ENCODE results near the gene LIMS2. TPM values are rescaled to one million over a fixed set of nuclear protein-coding genes. Genes with fewer than 3 reads are reported as not detected.

Gene LIMS2
- total and polyA plus RNA-seq, 2 experiments from 2014 or later: 1.6 to 3.5 TPM

DNA sequence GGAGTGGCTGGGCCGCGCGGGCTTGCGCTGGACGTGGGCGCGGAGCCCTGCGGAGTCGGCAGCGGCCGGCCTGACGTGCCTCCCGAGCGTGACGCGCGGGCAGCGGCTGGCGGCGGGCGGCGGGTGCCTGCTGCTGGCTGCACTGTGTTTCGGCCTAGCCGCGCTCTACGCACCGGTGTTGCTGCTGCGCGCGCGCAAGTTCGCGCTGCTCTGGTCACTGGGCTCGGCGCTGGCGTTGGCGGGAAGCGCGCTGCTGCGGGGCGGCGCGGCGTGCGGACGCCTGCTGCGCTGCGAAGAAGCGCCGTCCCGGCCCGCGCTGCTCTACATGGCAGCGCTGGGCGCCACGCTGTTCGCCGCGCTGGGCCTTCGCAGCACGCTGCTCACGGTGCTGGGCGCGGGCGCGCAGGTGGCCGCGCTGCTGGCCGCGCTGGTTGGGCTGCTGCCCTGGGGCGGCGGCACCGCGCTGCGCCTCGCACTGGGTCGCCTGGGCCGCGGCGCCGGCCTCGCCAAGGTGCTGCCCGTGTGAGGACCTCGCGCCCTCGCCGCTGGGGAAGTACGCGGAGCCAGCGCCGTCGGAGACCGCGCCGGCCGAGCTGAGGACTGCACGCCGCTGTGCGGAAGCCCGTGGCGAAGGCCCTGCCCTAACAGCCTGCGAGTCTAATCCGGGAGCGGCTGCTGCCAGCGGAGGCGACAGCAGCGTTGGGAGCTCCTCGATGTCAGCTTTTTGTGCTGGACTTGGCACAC, 26.5 kb upstream of the LIMS2 start:
- H2AFZ ChIP-seq: no peak overlapping the region

DNA sequence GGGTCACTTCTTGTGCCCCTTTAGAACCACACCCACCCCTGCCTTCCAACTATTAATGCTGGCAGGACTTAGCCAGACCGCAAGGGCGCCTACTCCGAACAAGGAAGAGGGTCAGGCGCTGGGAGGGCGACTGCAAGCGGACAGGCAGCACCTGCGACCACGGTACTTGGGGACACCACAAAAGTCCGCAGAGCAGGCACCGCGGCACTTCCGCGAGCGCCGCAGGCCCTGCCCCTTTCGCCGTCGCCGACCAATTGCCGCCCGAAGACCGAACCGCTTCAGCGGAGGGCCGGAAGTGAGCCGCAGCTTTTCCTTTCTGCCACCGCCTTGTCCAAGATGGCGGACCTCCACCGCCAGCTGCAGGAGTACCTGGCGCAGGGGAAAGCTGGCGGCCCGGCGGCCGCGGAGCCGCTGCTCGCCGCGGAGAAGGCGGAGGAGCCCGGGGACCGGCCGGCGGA, 25.9 kb upstream of the LIMS2 start, which contains the start of gene SFT2D3:
TSS of gene SFT2D3 (plus strand) at position 305 of the 458 bp plus-strand sequence. CDS start at position 337, 32 bp downstream.
- Histone ChIP-seq H3K79me2 (replicated peaks; ENCODE audit: insufficient read depth) (peaks cover 33% of the 10 kb centered on the region), H3K9me2 (ENCODE audit: insufficient read depth) (no peaks in the 10 kb centered on the region), H3K4me2 (peak within 1 kb of the TSS; percentile 79), H3K27me3 (ENCODE audit: insufficient read depth) (no peaks in the 10 kb centered on the region), H2AFZ (peak within 1 kb of the TSS; percentile 73; the same call in 1 of the 2 replicates), H3K27ac (ENCODE audit: low read depth) (peak within 1 kb of the TSS; percentile 93), H4K20me1 (replicated peaks; ENCODE audit: insufficient read depth) (peaks cover 14% of the 10 kb centered on the region), H3K36me3 (ENCODE audit: insufficient read depth) (peaks cover 6% of the 10 kb centered on the region; the same call in 1 of the 2 replicates), H3F3A (replicated peaks; ENCODE audit: low read depth) (0 out of 2 replicates have a peak, but pooled peaks cover 21% of the 10 kb centered on the region), H3K4me3 (peak within 1 kb of the TSS; percentile 62), H3K4me1 (ENCODE audit: insufficient read depth) (peaks cover 22% of the 10 kb centered on the region)
- ATAC-seq: peak; percentile 84
- H3K4me3 Mint-ChIP-seq: peak within 1 kb of the TSS; percentile 92
- peaks cover 16% of the 10 kb centered on the region for H3K36me3 Mint-ChIP-seq (ENCODE audit: low read depth)
- H3K9me3 Mint-ChIP-seq: peaks cover 2% of the 10 kb centered on the region; the same call in 1 of the 3 replicates
- peaks cover 21% of the 10 kb centered on the region for H3K4me1 Mint-ChIP-seq
- peak; percentile 95 for DNase-seq (ENCODE audit: low spot score)
- TF ChIP-seq CREB1 (CRISPR knock-in tag; IDR thresholded peaks at IDR 0.05; ENCODE audit: low read depth): peak; percentile 43; the same call in 1 of the 2 replicates
- peak; percentile 92 for TF ChIP-seq POLR2AphosphoS5 (IDR thresholded peaks at IDR 0.05; ENCODE audit: low read depth)
- TF ChIP-seq, protein P1, sequence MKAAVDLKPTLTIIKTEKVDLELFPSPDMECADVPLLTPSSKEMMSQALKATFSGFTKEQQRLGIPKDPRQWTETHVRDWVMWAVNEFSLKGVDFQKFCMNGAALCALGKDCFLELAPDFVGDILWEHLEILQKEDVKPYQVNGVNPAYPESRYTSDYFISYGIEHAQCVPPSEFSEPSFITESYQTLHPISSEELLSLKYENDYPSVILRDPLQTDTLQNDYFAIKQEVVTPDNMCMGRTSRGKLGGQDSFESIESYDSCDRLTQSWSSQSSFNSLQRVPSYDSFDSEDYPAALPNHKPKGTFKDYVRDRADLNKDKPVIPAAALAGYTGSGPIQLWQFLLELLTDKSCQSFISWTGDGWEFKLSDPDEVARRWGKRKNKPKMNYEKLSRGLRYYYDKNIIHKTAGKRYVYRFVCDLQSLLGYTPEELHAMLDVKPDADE (IDR thresholded peaks at IDR 0.05): no peak; the same call in 1 of the 2 replicates
- H3K27me3 Mint-ChIP-seq (ENCODE audit: insufficient read depth, low read depth, poor library complexity): peaks cover 15% of the 10 kb centered on the region
- H3K27ac Mint-ChIP-seq: peak within 1 kb of the TSS; percentile 98

More for the DNA sequence above, 26.5 kb upstream of the LIMS2 start:
- DNase-seq (ENCODE audit: low spot score): peak; percentile 89
- TF ChIP-seq POLR2AphosphoS5 (IDR thresholded peaks at IDR 0.05; ENCODE audit: low read depth): 0 out of 2 replicates have a peak, but pooled peaks have one; percentile 46
- TF ChIP-seq EZH2phosphoT487 (IDR thresholded peaks at IDR 0.05; ENCODE audit: unreplicated experiment): no peak
- H3F3A ChIP-seq (replicated peaks; ENCODE audit: low read depth): 0 out of 2 replicates have a peak, but pooled peaks cover 21% of the 10 kb centered on the region
- peaks cover 22% of the 10 kb centered on the region for H3K4me1 ChIP-seq (ENCODE audit: insufficient read depth)
- peak; percentile 60 for ATAC-seq
- peaks cover 21% of the 10 kb centered on the region for H3K4me1 Mint-ChIP-seq
- H3K36me3 ChIP-seq (ENCODE audit: insufficient read depth): peaks cover 11% of the 10 kb centered on the region; the same call in 1 of the 2 replicates
- peaks cover 2% of the 10 kb centered on the region; the same call in 1 of the 3 replicates for H3K9me3 Mint-ChIP-seq
- peak overlapping the region; percentile 79 for H3K4me2 ChIP-seq
- no peaks in the 10 kb centered on the region for H3K27me3 ChIP-seq (ENCODE audit: insufficient read depth)
- H3K4me3 Mint-ChIP-seq: peak overlapping the region; percentile 92
- H3K27me3 Mint-ChIP-seq (ENCODE audit: insufficient read depth, low read depth, poor library complexity): peaks cover 15% of the 10 kb centered on the region
- H3K4me3 ChIP-seq: peak overlapping the region; percentile 62
- peak overlapping the region; percentile 93 for H3K27ac ChIP-seq (ENCODE audit: low read depth)
- peaks cover 14% of the 10 kb centered on the region for H4K20me1 ChIP-seq (replicated peaks; ENCODE audit: insufficient read depth)
- H3K9me2 ChIP-seq (ENCODE audit: insufficient read depth): no peaks in the 10 kb centered on the region
- H3K36me3 Mint-ChIP-seq (ENCODE audit: low read depth): peaks cover 21% of the 10 kb centered on the region
- peak overlapping the region; percentile 98 for H3K27ac Mint-ChIP-seq
- peaks cover 33% of the 10 kb centered on the region for H3K79me2 ChIP-seq (replicated peaks; ENCODE audit: insufficient read depth)

DNA sequence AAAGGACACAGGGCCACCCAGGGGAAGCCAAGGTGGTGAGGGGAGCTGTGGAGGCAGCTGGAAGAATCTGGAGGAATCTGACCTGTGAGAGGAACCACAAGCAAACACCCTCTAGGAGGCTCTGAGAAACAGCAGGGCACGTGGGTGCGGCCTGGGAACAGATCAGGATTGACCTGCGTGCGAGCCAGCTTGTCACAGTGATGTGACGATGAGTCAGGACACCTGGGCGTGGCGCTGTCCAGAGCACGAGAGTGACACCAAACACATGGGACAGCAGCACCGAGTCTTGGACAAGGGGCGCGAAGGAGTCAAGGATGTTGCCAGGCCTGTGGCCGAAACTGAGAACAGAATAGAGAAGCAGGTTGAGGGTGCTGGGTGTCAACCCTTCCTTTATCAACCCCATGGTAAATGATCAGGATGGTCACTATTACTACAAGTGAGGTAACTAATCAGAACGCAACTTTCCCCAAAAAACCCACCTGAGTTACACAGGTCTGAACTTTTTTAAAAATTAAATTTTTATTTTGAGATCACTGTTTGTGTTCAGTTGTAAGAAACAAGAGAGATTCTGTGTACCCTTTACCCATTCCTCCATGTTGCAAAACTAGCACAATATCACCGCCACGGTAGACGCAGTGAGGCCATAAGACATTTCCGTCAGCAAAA, 25.3 kb upstream of the LIMS2 start:
- 0 out of 2 replicates have a peak, but pooled peaks cover 18% of the 10 kb centered on the region for H3F3A ChIP-seq (replicated peaks; ENCODE audit: low read depth)
- H3K4me1 ChIP-seq (ENCODE audit: insufficient read depth): peaks cover 22% of the 10 kb centered on the region
- H2AFZ ChIP-seq: peak overlapping the region; percentile 73; the same call in 1 of the 2 replicates
- Mint-ChIP-seq H3K4me3 (peak overlapping the region; percentile 92), H3K36me3 (ENCODE audit: low read depth) (peaks cover 12% of the 10 kb centered on the region), H3K27me3 (ENCODE audit: insufficient read depth, low read depth, poor library complexity) (peaks cover 15% of the 10 kb centered on the region), H3K27ac (peak overlapping the region; percentile 98), H3K9me3 (peaks cover 2% of the 10 kb centered on the region; the same call in 1 of the 3 replicates), H3K4me1 (peaks cover 21% of the 10 kb centered on the region)
- ATAC-seq (peak; percentile 46), DNase-seq (ENCODE audit: low spot score) (peak; percentile 77)
- no peaks in the 10 kb centered on the region for H3K27me3 ChIP-seq (ENCODE audit: insufficient read depth)
- peaks cover 14% of the 10 kb centered on the region for H4K20me1 ChIP-seq (replicated peaks; ENCODE audit: insufficient read depth)
- peak overlapping the region; percentile 93 for H3K27ac ChIP-seq (ENCODE audit: low read depth)
- peak overlapping the region; percentile 79 for H3K4me2 ChIP-seq
- H3K4me3 ChIP-seq: peak overlapping the region; percentile 62
- H3K79me2 ChIP-seq (replicated peaks; ENCODE audit: insufficient read depth): peaks cover 33% of the 10 kb centered on the region
- H3K36me3 ChIP-seq (ENCODE audit: insufficient read depth): peaks cover 6% of the 10 kb centered on the region; the same call in 1 of the 2 replicates
- H3K9me2 ChIP-seq (ENCODE audit: insufficient read depth): no peaks in the 10 kb centered on the region
- TF ChIP-seq, protein P2, sequence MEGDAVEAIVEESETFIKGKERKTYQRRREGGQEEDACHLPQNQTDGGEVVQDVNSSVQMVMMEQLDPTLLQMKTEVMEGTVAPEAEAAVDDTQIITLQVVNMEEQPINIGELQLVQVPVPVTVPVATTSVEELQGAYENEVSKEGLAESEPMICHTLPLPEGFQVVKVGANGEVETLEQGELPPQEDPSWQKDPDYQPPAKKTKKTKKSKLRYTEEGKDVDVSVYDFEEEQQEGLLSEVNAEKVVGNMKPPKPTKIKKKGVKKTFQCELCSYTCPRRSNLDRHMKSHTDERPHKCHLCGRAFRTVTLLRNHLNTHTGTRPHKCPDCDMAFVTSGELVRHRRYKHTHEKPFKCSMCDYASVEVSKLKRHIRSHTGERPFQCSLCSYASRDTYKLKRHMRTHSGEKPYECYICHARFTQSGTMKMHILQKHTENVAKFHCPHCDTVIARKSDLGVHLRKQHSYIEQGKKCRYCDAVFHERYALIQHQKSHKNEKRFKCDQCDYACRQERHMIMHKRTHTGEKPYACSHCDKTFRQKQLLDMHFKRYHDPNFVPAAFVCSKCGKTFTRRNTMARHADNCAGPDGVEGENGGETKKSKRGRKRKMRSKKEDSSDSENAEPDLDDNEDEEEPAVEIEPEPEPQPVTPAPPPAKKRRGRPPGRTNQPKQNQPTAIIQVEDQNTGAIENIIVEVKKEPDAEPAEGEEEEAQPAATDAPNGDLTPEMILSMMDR (conservative IDR thresholded peaks at IDR 0.05; ENCODE audit: low read depth in 2 of 2): 0 out of 4 replicates have a peak, but pooled peaks of 1 of the 2 experiments have one; percentile 6
- TF ChIP-seq POLR2AphosphoS5 (IDR thresholded peaks at IDR 0.05; ENCODE audit: low read depth) (no peak), CREB1 (CRISPR knock-in tag; IDR thresholded peaks at IDR 0.05; ENCODE audit: low read depth) (0 out of 2 replicates have a peak, but pooled peaks have one; percentile 32), ZNF114 (CRISPR knock-in tag; IDR thresholded peaks at IDR 0.05) (no peak; the same call in 1 of the 2 replicates)
